Anterior cingulate cortex (tissue), 58 donors: ENCODE results near the gene RIOK2.

ENCODE experiments used
- DNase-seq, 58 donors: peaks; one replicate each; lab custom pipeline; 2025; lab: John Stamatoyannopoulos, UW

RIOK2 gene

GRCh38 chr5:97171703-97172102 lies 11.3 kb downstream of the RIOK2 start:
- no peak for DNase-seq

GRCh38 chr5:97167435-97167834 lies 15.6 kb downstream of the RIOK2 start:
- no peak for DNase-seq

- no peak for DNase-seq
Observed at GRCh38 chr5:97165726-97166125, 17.3 kb downstream of the RIOK2 start.

GRCh38 chr5:97164846-97165245 lies 18.2 kb downstream of the RIOK2 start:
- DNase-seq, result no peak

GRCh38 chr5:97163790-97164285 lies 19.2 kb downstream of the RIOK2 start:
- no peak for DNase-seq

- DNase-seq, result peak in 1 of 58 donors; percentile 7
Observed at GRCh38 chr5:97163360-97163764, 19.7 kb downstream of the RIOK2 start.

GRCh38 chr5:97162045-97162444 lies 21.0 kb downstream of the RIOK2 start:
- DNase-seq, result peak in 41 of 58 donors; percentile 2 to 84 (median 28)

- DNase-seq, result no peak
Observed at GRCh38 chr5:97157689-97158088, 25.4 kb downstream of the RIOK2 start.

GRCh38 chr5:97151370-97151769 lies 31.7 kb downstream of the RIOK2 start:
- no peak for DNase-seq

GRCh38 chr5:97150401-97150800 lies 32.6 kb downstream of the RIOK2 start:
- DNase-seq, result no peak

GRCh38 chr5:97149709-97150108 lies 33.3 kb downstream of the RIOK2 start:
- DNase-seq, result no peak

- no peak for DNase-seq
Observed at GRCh38 chr5:97148288-97148687, 34.8 kb downstream of the RIOK2 start.

GRCh38 chr5:97143704-97144103 lies 39.3 kb downstream of the RIOK2 start:
- no peak for DNase-seq

- peak in 52 of 58 donors; percentile 4 to 83 (median 44) for DNase-seq
Observed at GRCh38 chr5:97142521-97143254, 40.4 kb downstream of the RIOK2 start, which contains the start of gene LIX1. Gene LIX1 (minus strand): TSS chr5:97142611. CDS start chr5:97142576, 35 bp downstream.

GRCh38 chr5:97141539-97141938 lies 41.5 kb downstream of the RIOK2 start:
- no peak for DNase-seq

GRCh38 chr5:97141031-97141430 lies 42.0 kb downstream of the RIOK2 start:
- no peak for DNase-seq

GRCh38 chr5:97140250-97140649 lies 42.8 kb downstream of the RIOK2 start:
- DNase-seq, result peak in 27 of 58 donors; percentile 4 to 51 (median 16)

- no peak for DNase-seq
Observed at GRCh38 chr5:97136475-97136874, 46.6 kb downstream of the RIOK2 start.

GRCh38 chr5:97135868-97136267 lies 47.2 kb downstream of the RIOK2 start:
- DNase-seq, result no peak

- no peak for DNase-seq
Observed at GRCh38 chr5:97134634-97135033, 48.4 kb downstream of the RIOK2 start.

- no peak for DNase-seq
Observed at GRCh38 chr5:97133101-97133500, 49.9 kb downstream of the RIOK2 start.

GRCh38 chr5:97131921-97132320 lies 51.1 kb downstream of the RIOK2 start:
- no peak for DNase-seq
